Ectodermal cell (in vitro differentiated cells): Measurements from ENCODE around the gene RPS17. TPM values are rescaled to one million over a fixed set of nuclear protein-coding genes. Genes with fewer than 3 reads are reported as not detected.

Experiments
- H3K27ac ChIP-seq: 2 replicates; pipeline ENCODE4 v1.7.0; 2013; ENCODE audit warnings: mild to moderate bottlenecking, low read depth, low read length; ENCODE audit not compliant: insufficient read depth, poor library complexity, severe bottlenecking
- H3K27me3 ChIP-seq: 2 replicates; pipeline ENCODE4 v1.7.0; 2013; ENCODE audit warnings: mild to moderate bottlenecking, low read length; ENCODE audit not compliant: insufficient read depth, control insufficient read depth, poor library complexity, severe bottlenecking
- H3K36me3 ChIP-seq: one replicate; pipeline ENCODE4 v1.7.0; 2013; ENCODE audit warnings: low read length; ENCODE audit not compliant: control insufficient read depth, insufficient read depth
- H3K4me1 ChIP-seq: one replicate; pipeline ENCODE4 v1.7.0; 2013; ENCODE audit warnings: low read length; ENCODE audit not compliant: control insufficient read depth, insufficient read depth
- H3K4me3 ChIP-seq: 2 replicates; pipeline ENCODE4 v1.7.0; 2013; ENCODE audit warnings: low read depth, low read length, control low read depth; ENCODE audit not compliant: insufficient read depth
- H3K9me3 ChIP-seq: 2 replicates; pipeline ENCODE4 v1.7.0; 2013; ENCODE audit warnings: mild to moderate bottlenecking, low read length, moderate library complexity; ENCODE audit not compliant: control insufficient read depth
- WGBS, 2 experiments: methylation state at CpG; one replicate each; pipeline ENCODE4 v1.1.7; 2013; ENCODE audit warnings: missing lambda C conversion rate in 2 of 2; 5-methylcytosine and 5-hydroxymethylcytosine counted together
- polyA plus RNA-seq, 4 experiments: library from polyadenylated mRNA; stranded (reverse); fragments of 50-300 nt; gene quantifications; one replicate each; pipeline ENCODE4 v1.2.3, GENCODE V29; 2013

Gene RPS17
- 3,278 TPM for polyA plus RNA-seq (2013, experiment 1 of 4)
- polyA plus RNA-seq (2013, experiment 2 of 4), result 3,054 TPM
- 3,379 TPM for polyA plus RNA-seq (2013, experiment 3 of 4)
- polyA plus RNA-seq (2013, experiment 4 of 4), result 3,757 TPM

DNA sequence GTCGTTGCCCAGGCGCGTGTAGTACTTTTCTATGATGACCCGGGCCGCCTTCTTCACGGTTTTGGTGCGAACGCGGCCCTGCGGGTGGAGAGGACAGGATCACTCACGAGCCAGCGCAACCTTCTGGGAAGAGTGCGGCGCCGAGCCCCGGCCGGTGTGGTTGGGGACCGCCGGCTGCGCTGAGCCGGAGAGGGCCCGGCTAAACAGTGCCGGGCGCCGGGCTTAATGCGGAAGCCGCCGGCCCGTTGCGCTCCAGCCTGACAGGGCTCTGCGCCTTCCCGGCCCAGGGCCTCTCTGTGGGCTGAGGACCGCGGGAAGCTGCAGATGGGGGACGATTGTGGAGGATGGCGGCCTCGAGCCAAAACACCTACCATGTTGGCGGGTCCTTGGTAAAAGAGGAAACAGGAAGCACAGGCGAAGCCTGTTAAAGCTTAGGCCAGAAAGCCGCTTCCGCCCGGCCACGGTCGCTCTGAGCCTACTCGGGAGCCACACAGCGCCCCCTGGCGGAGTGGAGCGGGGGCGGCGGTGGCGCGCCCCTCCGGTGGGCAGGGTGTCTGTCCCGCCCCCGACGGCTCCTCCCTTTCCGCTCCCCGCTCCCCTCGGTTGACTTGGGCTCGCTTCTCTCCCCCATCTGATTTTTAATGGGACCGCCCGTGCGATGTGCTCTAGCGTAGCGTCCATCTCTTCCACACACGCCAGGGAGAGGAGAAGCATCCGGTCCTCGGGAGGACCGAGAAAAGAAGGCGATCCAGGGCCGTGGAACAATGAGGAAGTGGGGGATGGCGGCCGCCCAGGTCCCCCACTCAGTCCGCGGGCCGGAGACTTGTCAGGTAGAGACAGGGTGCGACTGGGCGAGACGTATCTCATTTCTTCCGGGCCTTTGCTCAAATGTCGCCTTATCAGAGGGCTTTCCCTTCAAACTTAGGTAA is at the start of gene RPS17:
Gene RPS17 (minus strand): TSS at position 403 of the 929 bp plus-strand sequence. CDS start 29 bp downstream, at position 374.
- peaks cover 19% of the 10 kb centered on the region for H3K4me1 ChIP-seq
- peak within 1 kb of the TSS; percentile 84 for H3K27ac ChIP-seq
- H3K27me3 ChIP-seq, result no peaks in the 10 kb centered on the region
- H3K9me3 ChIP-seq, result no peaks in the 10 kb centered on the region
- H3K36me3 ChIP-seq, result peaks cover 30% of the 10 kb centered on the region
- 0 to 1% methylated on average over 81 of the region's 81 CpGs for WGBS, 2 experiments
- H3K4me3 ChIP-seq, result peak within 1 kb of the TSS; percentile 94

GRCh38 chr15:82587805-82588204 is 47.5 kb upstream of the RPS17 start:
- Histone ChIP-seq H3K9me3 (no peaks in the 10 kb centered on the region), H3K4me1 (no peaks in the 10 kb centered on the region), H3K27me3 (no peaks in the 10 kb centered on the region), H3K27ac (no peak overlapping the region), H3K36me3 (no peaks in the 10 kb centered on the region), H3K4me3 (no peak overlapping the region)
- 73 to 74% methylated on average over 4 of the region's 4 CpGs for WGBS, 2 experiments

DNA sequence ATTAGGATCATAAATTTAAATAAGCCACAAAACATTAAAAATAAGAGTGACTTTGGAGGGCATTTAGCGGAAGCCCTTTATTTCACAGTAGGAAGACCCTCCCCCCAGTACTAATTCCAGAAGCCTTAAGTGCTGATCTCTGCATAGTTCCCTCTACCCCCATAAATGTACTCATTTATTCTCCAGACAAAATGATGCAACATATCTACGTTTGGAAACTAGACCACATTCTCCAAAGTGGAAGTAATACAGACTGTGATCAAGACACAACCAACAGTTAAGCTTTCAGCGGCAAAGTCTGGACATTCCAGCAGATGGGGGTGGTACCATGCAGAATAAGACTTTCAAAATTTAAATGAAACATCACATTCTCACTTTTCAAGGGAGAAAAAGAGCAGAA is 44.8 kb upstream of the RPS17 start:
- Histone ChIP-seq H3K27me3 (no peaks in the 10 kb centered on the region), H3K4me1 (no peaks in the 10 kb centered on the region), H3K36me3 (no peaks in the 10 kb centered on the region), H3K4me3 (no peak overlapping the region), H3K27ac (no peak overlapping the region), H3K9me3 (no peaks in the 10 kb centered on the region)
- WGBS, 2 experiments, result 62 to 63% methylated on average over 3 of the region's 3 CpGs

DNA sequence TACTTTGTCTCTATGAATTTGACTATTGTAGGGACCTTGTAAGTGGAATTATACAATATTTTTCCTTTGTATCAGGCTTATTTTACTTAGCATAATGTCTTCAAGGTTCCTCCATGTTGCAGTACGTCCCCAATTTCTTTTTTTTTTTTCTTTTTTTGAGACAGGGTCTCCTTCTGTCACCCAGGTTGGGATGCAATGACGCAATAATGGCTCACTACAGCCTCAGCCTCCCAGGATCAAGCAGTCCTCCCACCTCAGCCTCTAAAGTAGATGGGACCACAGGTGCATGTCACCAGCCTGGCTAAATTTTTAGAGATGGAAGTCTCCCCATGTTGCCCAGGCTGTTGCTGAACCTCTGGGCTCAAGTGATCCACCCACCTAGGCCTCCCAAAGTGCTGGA is 40.5 kb upstream of the RPS17 start:
- Histone ChIP-seq H3K27me3 (no peaks in the 10 kb centered on the region), H3K36me3 (no peaks in the 10 kb centered on the region), H3K4me1 (no peaks in the 10 kb centered on the region), H3K27ac (no peak overlapping the region), H3K9me3 (no peaks in the 10 kb centered on the region), H3K4me3 (no peak overlapping the region)
- WGBS, 2 experiments, result 96 to 99% methylated on average over 2 of the region's 2 CpGs

DNA sequence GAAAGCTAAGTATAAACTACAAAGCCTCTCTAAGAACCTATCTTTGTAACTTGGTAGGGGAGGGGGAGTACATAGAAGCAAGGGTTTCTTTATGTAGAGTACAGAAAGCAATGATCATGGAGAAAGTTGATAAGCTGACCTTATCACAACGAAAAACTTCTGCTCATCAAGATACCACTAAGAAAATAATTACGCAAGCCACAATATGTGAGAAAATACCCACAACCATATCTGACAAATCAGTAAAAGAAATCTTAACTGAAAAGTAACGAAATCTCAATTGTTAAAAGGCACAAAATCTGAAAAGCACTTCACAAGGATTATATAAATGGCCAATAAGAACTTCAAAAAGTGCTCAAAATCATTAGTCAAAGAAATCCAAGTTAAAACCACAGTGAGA is 35.1 kb upstream of the RPS17 start:
- Histone ChIP-seq H3K4me3 (no peak overlapping the region), H3K9me3 (no peaks in the 10 kb centered on the region), H3K27ac (no peak overlapping the region), H3K4me1 (peaks cover 22% of the 10 kb centered on the region), H3K36me3 (no peaks in the 10 kb centered on the region), H3K27me3 (no peaks in the 10 kb centered on the region)
- 89 to 98% methylated on average over 3 of the region's 3 CpGs for WGBS, 2 experiments

DNA sequence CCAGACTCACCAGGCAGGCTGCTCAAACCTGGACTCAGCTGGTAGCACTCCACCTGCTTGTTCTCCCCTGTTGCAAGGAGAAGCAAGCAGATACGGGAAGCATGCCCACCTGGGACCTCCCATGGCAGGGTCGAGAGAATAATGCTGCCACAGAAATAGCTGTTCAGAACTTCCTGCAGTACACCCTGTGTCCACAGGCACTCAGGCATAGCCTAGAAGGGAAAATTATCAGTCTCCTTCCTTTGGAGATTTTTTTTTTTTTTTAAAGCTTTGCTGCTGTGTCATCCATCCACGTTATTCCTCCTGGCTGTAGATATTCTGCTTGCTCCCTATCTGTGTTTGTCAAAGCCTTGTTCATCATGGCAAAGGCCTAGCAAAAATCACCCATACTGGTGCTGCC is 32.7 kb upstream of the RPS17 start:
- Histone ChIP-seq H3K27me3 (no peaks in the 10 kb centered on the region), H3K9me3 (no peaks in the 10 kb centered on the region), H3K4me3 (no peak overlapping the region), H3K27ac (no peak overlapping the region), H3K36me3 (no peaks in the 10 kb centered on the region), H3K4me1 (peaks cover 23% of the 10 kb centered on the region)
- WGBS, 2 experiments, result 86 to 94% methylated on average over 3 of the region's 3 CpGs

GRCh38 chr15:82572311-82572710 is 32.1 kb upstream of the RPS17 start:
- peaks cover 23% of the 10 kb centered on the region for H3K4me1 ChIP-seq
- H3K27ac ChIP-seq, result no peak overlapping the region
- H3K4me3 ChIP-seq, result no peak overlapping the region
- H3K27me3 ChIP-seq, result no peaks in the 10 kb centered on the region
- WGBS, 2 experiments, result 90 to 91% methylated on average over 5 of the region's 5 CpGs
- H3K9me3 ChIP-seq, result no peaks in the 10 kb centered on the region
- no peaks in the 10 kb centered on the region for H3K36me3 ChIP-seq

- Histone ChIP-seq H3K9me3 (no peaks in the 10 kb centered on the region), H3K36me3 (no peaks in the 10 kb centered on the region), H3K27ac (no peak overlapping the region), H3K4me3 (peak overlapping the region; percentile 11), H3K27me3 (no peaks in the 10 kb centered on the region), H3K4me1 (peaks cover 23% of the 10 kb centered on the region)
- WGBS, 2 experiments, result 2 to 4% methylated on average over 17 of the region's 17 CpGs
Measured at GRCh38 chr15:82571722-82572222, 31.5 kb upstream of the RPS17 start.

GRCh38 chr15:82570721-82571508 is 30.7 kb upstream of the RPS17 start:
- H3K9me3 ChIP-seq, result no peaks in the 10 kb centered on the region
- peaks cover 23% of the 10 kb centered on the region for H3K4me1 ChIP-seq
- 45 to 47% methylated on average over 7 of the region's 7 CpGs for WGBS, 2 experiments
- H3K27me3 ChIP-seq, result no peaks in the 10 kb centered on the region
- no peaks in the 10 kb centered on the region for H3K36me3 ChIP-seq
- H3K27ac ChIP-seq, result no peak overlapping the region
- peak overlapping the region; percentile 11 for H3K4me3 ChIP-seq

- Histone ChIP-seq H3K36me3 (no peaks in the 10 kb centered on the region), H3K27ac (no peak overlapping the region), H3K4me1 (peaks cover 23% of the 10 kb centered on the region), H3K9me3 (no peaks in the 10 kb centered on the region), H3K4me3 (no peak overlapping the region), H3K27me3 (no peaks in the 10 kb centered on the region)
- WGBS, 2 experiments, result 89 to 97% methylated on average over 4 of the region's 4 CpGs
Measured at GRCh38 chr15:82569834-82570233, 29.6 kb upstream of the RPS17 start.
